ENCODE data around the gene HELZ2. TPM values are rescaled to one million over a fixed set of nuclear protein-coding genes. Genes with fewer than 3 reads are reported as not detected.
A peak's percentile ranks its signal among the peaks of the same experiment; 100 is the strongest.
"Not testable (repeated sequence)": the region's sequence is repeated elsewhere in the genome, so short reads cannot be mapped to it uniquely, and the experiment has no call there.

The HELZ2 gene
- total RNA-seq, 1 experiment from 2014 or later = 18.1 TPM

GRCh38 chr20:63617092-63617875, 43.2 kb upstream of the HELZ2 start:
- no peaks in the 10 kb centered on the region for H3K27me3 Mint-ChIP-seq (ENCODE audit: insufficient read depth, unreplicated experiment)
- H3K36me3 Mint-ChIP-seq (ENCODE audit: insufficient read depth, unreplicated experiment) = peaks cover 20% of the 10 kb centered on the region
- BruUV-seq (replicated peaks) = no TSS peak

DNA sequence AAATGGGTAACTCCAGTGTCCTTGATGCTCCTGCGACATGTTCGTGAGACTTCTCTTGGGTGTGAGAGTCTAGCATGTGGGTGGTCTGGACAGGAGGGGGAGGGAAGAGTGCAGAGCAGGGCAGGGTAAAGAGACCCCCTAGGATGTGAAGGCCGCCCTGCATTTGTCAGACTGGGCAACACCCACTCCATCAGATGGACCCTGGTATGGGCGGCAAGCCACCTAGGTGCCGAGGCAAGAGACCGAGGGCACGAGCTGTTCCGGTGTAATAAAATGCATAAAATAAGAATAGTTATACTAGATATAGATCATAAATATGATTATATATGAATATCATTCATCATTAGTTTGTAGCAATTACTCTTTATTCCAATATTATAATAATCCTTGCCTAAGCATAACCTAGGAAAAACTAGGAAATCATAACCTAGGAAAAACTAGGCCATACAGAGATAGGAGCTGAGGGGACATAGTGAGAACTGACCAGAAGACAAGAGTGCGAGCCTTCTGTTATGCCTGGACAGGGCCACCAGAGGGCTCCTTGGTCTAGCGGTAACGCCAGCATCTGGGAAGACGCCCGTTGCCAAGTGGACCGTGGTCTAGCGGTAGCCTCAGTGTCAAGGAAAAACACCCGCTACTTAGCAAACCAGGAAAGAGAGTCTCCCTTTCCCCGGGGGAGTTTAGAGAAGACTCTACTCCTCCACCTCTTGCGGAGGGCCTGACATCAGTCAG, 40.0 kb upstream of the HELZ2 start:
- H3K9me3 Mint-ChIP-seq (ENCODE audit: unreplicated experiment); H3K27me3 Mint-ChIP-seq (ENCODE audit: insufficient read depth, unreplicated experiment); BruUV-seq (replicated peaks); H3K4me1 Mint-ChIP-seq (ENCODE audit: insufficient read depth, unreplicated experiment); H3K27ac Mint-ChIP-seq (ENCODE audit: low read depth, unreplicated experiment); DNase-seq (ENCODE audit: unreplicated experiment); intact Hi-C loops (cut with micrococcal nuclease); H3K4me3 Mint-ChIP-seq (ENCODE audit: unreplicated experiment): not testable (repeated sequence)
- H3K36me3 Mint-ChIP-seq (ENCODE audit: insufficient read depth, unreplicated experiment) = peaks cover 22% of the 10 kb centered on the region
- ChIA-PET CTCF (interaction anchor here (0.6 kb wide), 1 partner anchor 9 kb away, joined by 4 read pairs; no protein-coding TSS in a partner anchor), POLR2A (interaction anchor here (0.6 to 0.9 kb wide), 2 partner anchors 9 to 367 kb away, joined by 3 to 4 read pairs; partner anchors contain the start of gene PRPF6)
- TF ChIP-seq, protein P1, sequence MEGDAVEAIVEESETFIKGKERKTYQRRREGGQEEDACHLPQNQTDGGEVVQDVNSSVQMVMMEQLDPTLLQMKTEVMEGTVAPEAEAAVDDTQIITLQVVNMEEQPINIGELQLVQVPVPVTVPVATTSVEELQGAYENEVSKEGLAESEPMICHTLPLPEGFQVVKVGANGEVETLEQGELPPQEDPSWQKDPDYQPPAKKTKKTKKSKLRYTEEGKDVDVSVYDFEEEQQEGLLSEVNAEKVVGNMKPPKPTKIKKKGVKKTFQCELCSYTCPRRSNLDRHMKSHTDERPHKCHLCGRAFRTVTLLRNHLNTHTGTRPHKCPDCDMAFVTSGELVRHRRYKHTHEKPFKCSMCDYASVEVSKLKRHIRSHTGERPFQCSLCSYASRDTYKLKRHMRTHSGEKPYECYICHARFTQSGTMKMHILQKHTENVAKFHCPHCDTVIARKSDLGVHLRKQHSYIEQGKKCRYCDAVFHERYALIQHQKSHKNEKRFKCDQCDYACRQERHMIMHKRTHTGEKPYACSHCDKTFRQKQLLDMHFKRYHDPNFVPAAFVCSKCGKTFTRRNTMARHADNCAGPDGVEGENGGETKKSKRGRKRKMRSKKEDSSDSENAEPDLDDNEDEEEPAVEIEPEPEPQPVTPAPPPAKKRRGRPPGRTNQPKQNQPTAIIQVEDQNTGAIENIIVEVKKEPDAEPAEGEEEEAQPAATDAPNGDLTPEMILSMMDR (IDR thresholded peaks at IDR 0.05; ENCODE audit: unreplicated experiment) = peak; percentile 46

More at GRCh38 chr20:63617092-63617875, 43.2 kb upstream of the HELZ2 start:
- no peak overlapping the region for H3K27ac Mint-ChIP-seq (ENCODE audit: low read depth, unreplicated experiment)
- no peaks in the 10 kb centered on the region for H3K4me1 Mint-ChIP-seq (ENCODE audit: insufficient read depth, unreplicated experiment)
- DNase-seq (ENCODE audit: unreplicated experiment) = no peak
- intact Hi-C loops (cut with micrococcal nuclease) = no loop called here
- ChIA-PET POLR2A (interaction anchor here (0.6 kb wide), 2 partner anchors 12 to 19 kb away, joined by 3 read pairs; no protein-coding TSS in a partner anchor), CTCF (interaction anchor here (0.7 to 1.5 kb wide), 4 partner anchors 44 to 914 kb away, joined by 3 to 5 read pairs (median 4); partner anchors contain the start of gene HELZ2)
- no peaks in the 10 kb centered on the region for H3K9me3 Mint-ChIP-seq (ENCODE audit: unreplicated experiment)
- no peak overlapping the region for H3K4me3 Mint-ChIP-seq (ENCODE audit: unreplicated experiment)
- TF ChIP-seq, protein P1 (IDR thresholded peaks at IDR 0.05; ENCODE audit: unreplicated experiment) = no peak

DNA sequence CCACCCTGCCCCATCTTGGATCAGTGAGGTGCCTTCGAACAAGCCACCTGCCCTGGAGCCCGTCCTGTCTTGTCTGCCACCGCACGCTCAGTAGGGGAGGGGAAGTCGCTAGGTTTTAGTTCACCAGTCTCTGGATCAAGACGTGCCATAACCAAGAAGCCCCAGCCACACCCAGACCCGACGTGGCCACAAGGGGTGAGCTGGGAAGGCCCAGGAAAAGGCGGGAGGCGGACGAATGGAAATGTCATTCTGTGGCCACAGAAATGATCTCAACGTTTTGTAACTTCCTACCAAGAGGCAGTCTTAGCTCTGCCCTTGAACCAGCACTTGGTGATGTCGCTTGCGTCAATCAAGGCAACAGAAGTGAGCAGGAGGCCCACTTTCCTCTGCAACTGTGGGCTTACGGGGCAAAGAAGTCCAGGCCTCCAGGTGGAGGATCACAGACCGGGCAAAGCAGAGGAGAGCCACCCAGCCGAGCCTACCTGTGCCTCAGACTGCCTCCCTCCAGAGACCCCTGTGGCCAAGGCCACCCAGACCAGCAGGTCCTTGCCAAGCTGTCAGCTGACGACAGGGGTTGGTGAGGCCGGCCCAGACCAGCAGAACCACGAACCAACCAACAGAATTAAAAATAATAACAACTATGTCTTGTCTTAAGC, 38.4 kb upstream of the HELZ2 start:
- intact Hi-C loops (cut with micrococcal nuclease) = no loop called here
- no peak for DNase-seq (ENCODE audit: unreplicated experiment)
- Mint-ChIP-seq H3K4me3 (ENCODE audit: unreplicated experiment) (no peak overlapping the region), H3K27ac (ENCODE audit: low read depth, unreplicated experiment) (no peak overlapping the region), H3K36me3 (ENCODE audit: insufficient read depth, unreplicated experiment) (peaks cover 18% of the 10 kb centered on the region), H3K27me3 (ENCODE audit: insufficient read depth, unreplicated experiment) (no peaks in the 10 kb centered on the region), H3K9me3 (ENCODE audit: unreplicated experiment) (no peaks in the 10 kb centered on the region), H3K4me1 (ENCODE audit: insufficient read depth, unreplicated experiment) (no peaks in the 10 kb centered on the region)
- CTCF ChIA-PET = interaction anchor here (1.2 kb wide), 1 partner anchor 73 kb away, joined by 3 read pairs; no protein-coding TSS in a partner anchor
- TF ChIP-seq, protein P1 (IDR thresholded peaks at IDR 0.05; ENCODE audit: unreplicated experiment) = no peak
- BruUV-seq (replicated peaks) = no TSS peak
- POLR2A ChIA-PET = no interaction called here
